ENCODE data around the gene MOCOS.

DNA sequence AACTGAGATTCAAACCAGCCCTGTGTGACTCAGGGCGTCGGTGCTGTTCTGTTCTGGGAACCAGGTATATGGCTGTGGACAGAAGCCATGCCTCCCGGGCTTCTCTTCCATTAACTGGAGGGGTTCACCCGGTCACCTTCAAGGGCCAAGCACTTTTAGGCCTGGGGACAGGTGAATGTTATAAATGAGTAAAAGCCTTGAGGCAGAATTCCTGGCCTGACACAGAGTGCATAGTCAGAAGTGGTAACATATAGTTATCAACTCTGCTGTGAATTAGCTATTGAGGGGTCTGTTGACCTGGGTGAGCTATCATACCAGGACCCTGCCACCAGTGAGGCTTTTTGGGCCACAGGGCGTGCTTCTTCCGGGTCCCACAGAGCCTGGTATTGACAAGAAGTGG lies 112.9 kb downstream of the MOCOS start:
- TF ChIP-seq, protein P1, sequence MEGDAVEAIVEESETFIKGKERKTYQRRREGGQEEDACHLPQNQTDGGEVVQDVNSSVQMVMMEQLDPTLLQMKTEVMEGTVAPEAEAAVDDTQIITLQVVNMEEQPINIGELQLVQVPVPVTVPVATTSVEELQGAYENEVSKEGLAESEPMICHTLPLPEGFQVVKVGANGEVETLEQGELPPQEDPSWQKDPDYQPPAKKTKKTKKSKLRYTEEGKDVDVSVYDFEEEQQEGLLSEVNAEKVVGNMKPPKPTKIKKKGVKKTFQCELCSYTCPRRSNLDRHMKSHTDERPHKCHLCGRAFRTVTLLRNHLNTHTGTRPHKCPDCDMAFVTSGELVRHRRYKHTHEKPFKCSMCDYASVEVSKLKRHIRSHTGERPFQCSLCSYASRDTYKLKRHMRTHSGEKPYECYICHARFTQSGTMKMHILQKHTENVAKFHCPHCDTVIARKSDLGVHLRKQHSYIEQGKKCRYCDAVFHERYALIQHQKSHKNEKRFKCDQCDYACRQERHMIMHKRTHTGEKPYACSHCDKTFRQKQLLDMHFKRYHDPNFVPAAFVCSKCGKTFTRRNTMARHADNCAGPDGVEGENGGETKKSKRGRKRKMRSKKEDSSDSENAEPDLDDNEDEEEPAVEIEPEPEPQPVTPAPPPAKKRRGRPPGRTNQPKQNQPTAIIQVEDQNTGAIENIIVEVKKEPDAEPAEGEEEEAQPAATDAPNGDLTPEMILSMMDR (IDR thresholded peaks at IDR 0.05) = no peak
- TF ChIP-seq POLR2A (IDR thresholded peaks at IDR 0.05) = no peak

All from body of pancreas (tissue), 4 donors.